Osteoblast (primary cell): Measurements from ENCODE around the gene KANSL1. TPM values are rescaled to one million over a fixed set of nuclear protein-coding genes. Genes with fewer than 3 reads are reported as not detected.

Source experiments
- small RNA-seq: library from RNA; depleted of rRNA; stranded (forward); fragments of <200 nt; gene quantifications from one replicate; pipeline ENCODE3, GENCODE V24; 2012
- total RNA-seq: library from RNA; depleted of rRNA; stranded (reverse); fragments of >200 nt; gene quantifications from 2 replicates; pipeline ENCODE4 v1.2.3, GENCODE V29; 2012

KANSL1 gene
- total RNA-seq, 1 donor = 151 TPM

Small RNA genes lying within 50 kb of the gene (small RNA-seq; reads per million reads assigned to genes)
- gene RF00019 = not detected

Other genes starting within 250 kb of the KANSL1 start
- gene STH, start 194.2 kb downstream of the KANSL1 start, total RNA-seq = not detected in 2 replicates
- 2.4 and 6.2 TPM in 2 replicates for gene LRRC37A, start 101.7 kb upstream of the KANSL1 start, total RNA-seq
- 6.2 and 7.6 TPM in 2 replicates for gene ARL17B, start 168.3 kb upstream of the KANSL1 start, total RNA-seq